ENCODE results near the gene GPC3.

DNA sequence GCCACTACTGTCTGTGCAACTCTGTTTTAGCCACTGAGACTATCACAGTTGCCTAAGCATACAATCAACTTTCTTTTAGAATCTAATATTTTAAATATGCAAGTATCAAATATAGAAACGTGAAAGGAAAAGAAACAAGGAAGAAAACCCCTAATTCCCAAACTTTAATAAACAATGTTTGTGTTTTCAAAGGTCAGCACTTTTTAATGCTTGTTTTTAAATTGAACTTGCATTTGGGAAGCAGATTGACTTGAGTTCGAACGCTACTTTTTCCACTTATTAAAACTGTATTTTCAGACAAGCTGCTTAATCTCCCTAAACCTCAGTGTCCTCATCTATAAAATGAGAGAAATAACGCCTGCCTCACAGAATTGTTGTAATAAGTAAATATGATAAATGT, 384.3 kb downstream of the GPC3 start:
- TF ChIP-seq EZH2phosphoT487 (IDR thresholded peaks at IDR 0.05; ENCODE audit: borderline replicate concordance): no peak
- TF ChIP-seq, protein P1, sequence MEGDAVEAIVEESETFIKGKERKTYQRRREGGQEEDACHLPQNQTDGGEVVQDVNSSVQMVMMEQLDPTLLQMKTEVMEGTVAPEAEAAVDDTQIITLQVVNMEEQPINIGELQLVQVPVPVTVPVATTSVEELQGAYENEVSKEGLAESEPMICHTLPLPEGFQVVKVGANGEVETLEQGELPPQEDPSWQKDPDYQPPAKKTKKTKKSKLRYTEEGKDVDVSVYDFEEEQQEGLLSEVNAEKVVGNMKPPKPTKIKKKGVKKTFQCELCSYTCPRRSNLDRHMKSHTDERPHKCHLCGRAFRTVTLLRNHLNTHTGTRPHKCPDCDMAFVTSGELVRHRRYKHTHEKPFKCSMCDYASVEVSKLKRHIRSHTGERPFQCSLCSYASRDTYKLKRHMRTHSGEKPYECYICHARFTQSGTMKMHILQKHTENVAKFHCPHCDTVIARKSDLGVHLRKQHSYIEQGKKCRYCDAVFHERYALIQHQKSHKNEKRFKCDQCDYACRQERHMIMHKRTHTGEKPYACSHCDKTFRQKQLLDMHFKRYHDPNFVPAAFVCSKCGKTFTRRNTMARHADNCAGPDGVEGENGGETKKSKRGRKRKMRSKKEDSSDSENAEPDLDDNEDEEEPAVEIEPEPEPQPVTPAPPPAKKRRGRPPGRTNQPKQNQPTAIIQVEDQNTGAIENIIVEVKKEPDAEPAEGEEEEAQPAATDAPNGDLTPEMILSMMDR (IDR thresholded peaks at IDR 0.05 in 2 of 3, conservative IDR thresholded peaks at IDR 0.05 in 1 of 3; ENCODE audit: borderline replicate concordance in 1 of 3, insufficient read depth in 1 of 3, low read depth in 2 of 3, low read length in 2 of 3): no peak
